ENCODE data around the gene TMEM222. TPM values are rescaled to one million over a fixed set of nuclear protein-coding genes. Genes with fewer than 3 reads are reported as not detected.

The TMEM222 gene
- total RNA-seq: 28.4 and 30.9 TPM in 2 replicates

GRCh38 chr1:27321813-27322568, at the start of gene TMEM222:
TMEM222 (plus strand) TSS chr1:27322163; CDS start chr1:27322198, 35 bp downstream.

GRCh38 chr1:27341525-27342252, 19.7 kb downstream of the TMEM222 start, which contains the start of gene SYTL1:
SYTL1 (plus strand) TSS chr1:27342022; CDS start chr1:27345335, 3,313 bp downstream.

GRCh38 chr1:27366411-27367159, 44.6 kb downstream of the TMEM222 start, which contains the start of gene MAP3K6:
MAP3K6 (minus strand) TSS chr1:27366961; CDS start chr1:27366597, 364 bp downstream.

GRCh38 chr1:27374362-27375086, 52.6 kb downstream of the TMEM222 start, which contains the start of gene FCN3:
FCN3 (minus strand) TSS chr1:27374824; CDS start chr1:27374818, 6 bp downstream.

GRCh38 chr1:27383039-27383605, 61.2 kb downstream of the TMEM222 start, which contains the start of gene CD164L2:
CD164L2 (minus strand) TSS chr1:27383333; CDS start chr1:27383239, 94 bp downstream.

Other genes starting within 250 kb of the TMEM222 start
- 12.7 and 15.7 TPM in 2 replicates for gene SLC9A1, start 167.0 kb upstream of the TMEM222 start, total RNA-seq
- 21.5 and 30.3 TPM in 2 replicates for gene WDTC1, start 87.5 kb upstream of the TMEM222 start, total RNA-seq
- 0.34 and 1.3 TPM in 2 replicates for gene SYTL1, start 19.9 kb downstream of the TMEM222 start, total RNA-seq
- 29.6 and 33.1 TPM in 2 replicates for gene MAP3K6, start 44.8 kb downstream of the TMEM222 start, total RNA-seq
- gene FCN3, start 52.7 kb downstream of the TMEM222 start, total RNA-seq: 0.12 TPM in 1 of 2 replicates, not detected in the other
- not detected in 2 replicates for gene CD164L2, start 61.2 kb downstream of the TMEM222 start, total RNA-seq
- 0.35 and 1.3 TPM in 2 replicates for gene GPR3, start 70.5 kb downstream of the TMEM222 start, total RNA-seq
- 32.1 and 38.0 TPM in 2 replicates for gene WASF2, start 168.0 kb downstream of the TMEM222 start, total RNA-seq